ENCODE results near the gene ULK4.
A peak's percentile ranks its signal among the peaks of the same experiment; 100 is the strongest.
"Not testable (repeated sequence)": the region's sequence is repeated elsewhere in the genome, so short reads cannot be mapped to it uniquely, and the experiment has no call there.

Gene ULK4

GRCh38 chr3:41956574-41956973, 5.3 kb downstream of the ULK4 start:
- no peak for DNase-seq

GRCh38 chr3:41955192-41955591, 6.7 kb downstream of the ULK4 start:
- DNase-seq, result no peak

- DNase-seq, result no peak
Measured at GRCh38 chr3:41943311-41943843, 18.5 kb downstream of the ULK4 start.

- DNase-seq, result no peak
Measured at GRCh38 chr3:41940393-41940792, 21.5 kb downstream of the ULK4 start.

- no peak for DNase-seq
Measured at GRCh38 chr3:41936384-41936783, 25.5 kb downstream of the ULK4 start.

- no peak for DNase-seq
Measured at GRCh38 chr3:41933154-41933676, 28.7 kb downstream of the ULK4 start.

GRCh38 chr3:41932464-41932863, 29.4 kb downstream of the ULK4 start:
- DNase-seq, result no peak

- DNase-seq, result no peak
Measured at GRCh38 chr3:41920406-41920965, 41.4 kb downstream of the ULK4 start.

- no peak for DNase-seq
Measured at GRCh38 chr3:41915353-41915752, 46.5 kb downstream of the ULK4 start.

GRCh38 chr3:41912280-41912679, 49.6 kb downstream of the ULK4 start:
- no peak for DNase-seq

GRCh38 chr3:41907330-41908073, 54.4 kb downstream of the ULK4 start:
- DNase-seq, result peak; percentile 1

- DNase-seq, result no peak
Measured at GRCh38 chr3:41900265-41900664, 61.6 kb downstream of the ULK4 start.

GRCh38 chr3:41898631-41899030, 63.3 kb downstream of the ULK4 start:
- DNase-seq, result no peak

GRCh38 chr3:41893977-41894376, 67.9 kb downstream of the ULK4 start:
- DNase-seq, result peak; percentile 10

- DNase-seq, result no peak
Measured at GRCh38 chr3:41888368-41889076, 73.4 kb downstream of the ULK4 start.

GRCh38 chr3:41882956-41883355, 78.9 kb downstream of the ULK4 start:
- DNase-seq, result no peak

GRCh38 chr3:41881233-41881821, 80.6 kb downstream of the ULK4 start:
- peak; percentile 55 for DNase-seq

GRCh38 chr3:41880387-41880786, 81.5 kb downstream of the ULK4 start:
- DNase-seq, result no peak

- not testable (repeated sequence) for DNase-seq
Measured at GRCh38 chr3:41877741-41878140, 84.2 kb downstream of the ULK4 start.

GRCh38 chr3:41874022-41874421, 87.9 kb downstream of the ULK4 start:
- DNase-seq, result no peak

- DNase-seq, result no peak
Measured at GRCh38 chr3:41872157-41872556, 89.7 kb downstream of the ULK4 start.

- DNase-seq, result no peak
Measured at GRCh38 chr3:41867533-41867932, 94.4 kb downstream of the ULK4 start.

- no peak for DNase-seq
Measured at GRCh38 chr3:41866298-41866697, 95.6 kb downstream of the ULK4 start.
